RPMI8226 (cell line): ENCODE data around the gene CDH7.

Source experiments
- DNase-seq: peaks from one replicate; pipeline ENCODE4 v3.0.0-alpha.2; 2015

Gene CDH7

DNA sequence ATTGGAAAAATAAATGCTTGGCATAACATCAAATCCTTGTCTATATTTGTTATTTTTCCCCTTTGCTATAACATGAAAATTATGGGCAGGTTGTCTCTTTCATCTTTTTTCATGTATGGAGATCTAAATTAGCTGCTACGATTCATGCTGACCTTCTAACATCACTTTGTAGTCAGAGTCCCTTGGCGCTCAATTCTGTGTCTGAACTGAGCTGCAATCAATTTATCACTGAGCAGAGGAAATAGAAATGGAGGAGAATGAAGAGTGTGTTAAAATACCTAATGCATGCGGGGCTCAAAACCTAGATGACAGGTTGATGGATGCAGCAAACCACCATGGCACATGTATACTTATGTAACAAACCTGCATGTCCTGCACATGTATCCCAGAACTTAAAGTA lies 168.9 kb downstream of the CDH7 start:
- DNase-seq = no peak

DNA sequence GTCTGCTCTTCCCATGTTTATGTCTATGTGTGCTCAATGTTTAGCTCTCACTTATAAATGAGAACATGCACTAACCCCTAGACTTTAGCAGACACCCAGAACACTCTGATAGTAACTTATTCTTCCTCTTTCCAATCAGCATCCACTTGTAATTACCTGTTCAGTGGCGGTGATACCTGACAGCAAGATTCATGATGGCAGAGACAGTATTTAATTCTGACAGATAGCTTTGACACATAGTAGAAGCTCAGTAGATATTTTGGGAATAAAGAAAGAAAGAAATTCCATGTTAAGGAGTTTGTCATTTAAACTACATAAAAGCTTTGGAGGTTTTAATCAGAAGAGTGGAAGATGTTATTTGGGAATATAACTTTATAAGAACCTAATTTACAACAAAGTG lies 171.3 kb downstream of the CDH7 start:
- no peak for DNase-seq

DNA sequence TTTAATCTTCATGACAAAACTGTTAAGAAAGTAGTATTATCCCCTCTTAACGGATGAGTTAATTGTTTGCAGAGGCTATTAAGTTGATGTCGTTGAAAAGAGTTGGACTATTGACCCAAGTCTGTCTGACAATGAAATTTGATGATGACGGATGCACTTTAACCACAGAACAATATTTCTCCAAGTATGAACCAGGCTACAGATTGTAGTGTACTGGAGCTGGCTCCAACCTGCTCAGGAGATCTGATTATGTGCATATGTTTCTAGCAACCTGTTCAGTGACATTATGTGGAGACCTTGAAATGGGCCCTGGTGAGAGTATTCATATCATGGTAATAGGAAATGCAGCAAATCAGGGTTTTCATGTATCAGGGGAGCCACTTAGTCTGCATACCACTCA lies 174.1 kb downstream of the CDH7 start:
- no peak for DNase-seq

DNA sequence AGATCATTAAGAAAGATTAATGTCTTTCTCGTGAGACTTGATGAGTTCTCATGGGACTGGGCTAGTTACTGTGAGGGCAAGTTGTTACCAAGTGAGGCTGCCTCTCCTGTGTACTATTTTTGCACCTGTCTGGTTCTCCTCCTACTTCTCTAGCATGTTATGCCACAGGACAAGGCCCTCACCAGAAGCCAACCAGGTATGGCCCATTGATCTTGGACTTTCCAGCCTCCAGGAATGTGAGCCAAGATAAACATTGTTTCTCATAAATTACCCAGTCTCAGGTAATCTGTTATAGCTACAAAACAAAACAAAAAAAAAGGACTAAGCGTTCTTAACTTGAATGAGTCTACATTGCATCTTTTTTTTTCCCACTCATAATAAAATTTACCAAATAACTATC lies 184.1 kb downstream of the CDH7 start:
- no peak for DNase-seq

DNA sequence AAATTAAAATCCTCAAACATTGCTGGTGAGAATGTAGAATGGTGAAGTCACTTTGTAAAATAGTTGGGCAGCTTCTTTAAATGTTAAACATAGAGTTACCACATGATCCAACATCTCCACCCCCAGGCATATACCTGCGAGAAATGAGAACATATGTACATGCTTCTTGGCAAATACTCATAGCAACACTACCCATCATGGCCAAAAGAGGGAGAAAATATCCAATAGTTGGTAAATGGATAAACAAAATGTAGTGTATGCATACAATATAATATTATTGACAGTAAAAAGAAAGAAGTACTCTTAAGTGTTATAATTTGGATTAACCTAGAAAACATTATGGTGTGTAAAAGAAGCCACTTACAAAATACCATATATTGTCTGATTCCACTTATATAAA lies 185.9 kb downstream of the CDH7 start:
- no peak for DNase-seq

DNA sequence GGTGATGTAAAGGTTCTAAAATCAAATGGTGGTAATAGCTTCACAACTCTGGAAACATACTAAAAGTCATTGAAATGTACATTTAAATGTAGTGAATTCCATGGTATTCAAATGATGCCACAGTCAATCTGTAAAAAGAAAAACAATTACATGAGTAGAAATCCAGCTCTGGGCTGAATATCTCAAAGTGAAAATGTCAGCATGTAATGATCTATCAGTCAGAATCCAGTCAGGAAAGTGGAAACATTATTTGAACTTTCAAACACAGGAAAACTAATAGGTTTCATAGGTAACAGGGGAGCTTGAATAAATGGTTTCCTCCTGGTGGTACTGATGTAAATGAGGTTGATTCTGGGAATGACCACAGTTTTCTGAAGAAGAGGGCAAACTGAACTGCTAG lies 186.4 kb downstream of the CDH7 start:
- DNase-seq = no peak

DNA sequence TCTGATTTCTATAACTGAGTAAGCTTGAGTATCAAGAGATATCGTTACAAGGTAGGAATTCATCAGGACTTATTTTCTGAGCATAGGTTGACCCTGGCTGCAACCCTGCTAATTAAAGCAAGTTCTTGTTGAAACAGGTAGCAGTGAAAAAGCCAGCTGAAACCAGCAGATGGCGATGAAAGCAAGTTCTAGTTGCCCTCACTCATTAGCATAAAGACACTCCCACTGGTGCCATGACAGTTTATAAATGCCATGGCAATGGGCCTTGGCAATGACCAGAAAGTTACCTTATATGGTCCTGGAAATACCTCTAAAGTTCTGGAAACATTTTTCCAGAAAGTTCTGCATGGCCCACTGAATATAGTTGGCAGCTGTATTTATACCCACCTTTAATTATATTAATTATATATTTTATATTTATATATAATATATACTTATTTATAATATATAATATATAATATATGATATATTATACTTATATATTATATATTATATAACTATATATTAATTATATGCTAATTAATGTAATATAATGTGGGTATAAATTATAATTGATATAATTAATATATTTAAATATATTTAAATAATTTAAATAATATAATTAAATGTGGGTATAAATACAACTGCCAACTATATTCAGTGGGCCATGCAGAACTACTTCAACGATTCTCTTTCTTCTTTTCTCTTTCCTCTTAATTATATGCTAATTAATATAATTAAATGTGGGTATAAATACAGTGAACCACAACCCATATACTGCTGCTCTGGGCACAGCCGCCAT lies 188.0 kb downstream of the CDH7 start:
- DNase-seq = peak; percentile 64
